B cell (primary cell): ENCODE measurements around the gene PFN3. TPM values are rescaled to one million over a fixed set of nuclear protein-coding genes. Genes with fewer than 3 reads are reported as not detected.

Source experiments
- ATAC-seq: fragments of 200-7000 bp; cut with Tn5 transposase; one replicate; pipeline ENCODE4 v1.10.0; 2021; ENCODE audit warnings: low read depth, mild to moderate bottlenecking, moderate number of reproducible peaks, moderate library complexity
- CTCF ChIA-PET: fragments of 350-600 bp; sonication (Branson Sonifier 250); formaldehyde crosslinking; loops from one replicate; lab custom pipeline; 2021; ENCODE audit warnings: antibody characterized with exemption, inconsistent platforms; lab: Charles Lee
- POLR2A ChIA-PET: fragments of 350-600 bp; sonication (Branson Sonifier 250); formaldehyde crosslinking; loops from one replicate; lab custom pipeline; 2021; ENCODE audit warnings: antibody characterized with exemption; lab: Charles Lee
- DNase-seq: peaks from one replicate; pipeline ENCODE4 v3.0.0; 2013
- H2AFZ ChIP-seq: 2 replicates; pipeline ENCODE4 v1.6.1; 2012; ENCODE audit warnings: mild to moderate bottlenecking, low read depth, low read length; ENCODE audit not compliant: insufficient read depth, poor library complexity, severe bottlenecking
- H3K27ac ChIP-seq, 2 donors: 1 replicate in 1 of 2; 2 replicates in 1 of 2; pipeline ENCODE4 v1.5.1; 2012 to 2013; ENCODE audit warnings: low read length in 2 of 2, mild to moderate bottlenecking in 2 of 2, moderate library complexity in 1 of 2
- H3K27me3 ChIP-seq, 4 experiments: fragments of 200-600 bp in 1 of 4; sonication (generic) in 1 of 4; replicated peaks in 1 of 4; 1 replicate in 2 of 4; 2 replicates in 2 of 4; pipeline versions ENCODE4 v1.6.1 to v1.7.0; 2013 to 2016; ENCODE audit warnings: low read length in 3 of 4, mild to moderate bottlenecking in 2 of 4, mixed read lengths in 1 of 4, moderate library complexity in 1 of 4; ENCODE audit not compliant: insufficient read depth in 4 of 4, control insufficient read depth in 3 of 4; ENCODE audit errors: control extremely low read depth in 1 of 4
- H3K36me3 ChIP-seq, 2 experiments: replicated peaks in 1 of 2; 1 replicate in 1 of 2; 2 replicates in 1 of 2; pipeline versions ENCODE4 v1.6.1 to v1.7.1; 2013; ENCODE audit warnings: low read length in 1 of 2; ENCODE audit not compliant: insufficient read depth in 2 of 2, control insufficient read depth in 1 of 2; ENCODE audit errors: control extremely low read depth in 1 of 2, extremely low read depth in 1 of 2
- H3K4me1 ChIP-seq, 2 donors: fragments of 200-600 bp in 1 of 2; sonication (generic) in 1 of 2; 1 replicate in 1 of 2; 2 replicates in 1 of 2; pipeline versions ENCODE4 v1.5.1 to v1.6.1; 2013 to 2017; ENCODE audit warnings: low read length in 2 of 2; ENCODE audit not compliant: control insufficient read depth in 2 of 2, insufficient read depth in 2 of 2
- H3K4me2 ChIP-seq: replicated peaks from 2 replicates; pipeline ENCODE3; 2012; ENCODE audit warnings: mild to moderate bottlenecking, low read depth, low read length; ENCODE audit not compliant: poor library complexity, severe bottlenecking
- H3K4me3 ChIP-seq, 5 experiments: fragments of 200-600 bp in 1 of 5; sonication (generic) in 1 of 5; 1 replicate in 3 of 5; 2 replicates in 2 of 5; pipeline versions ENCODE4 v1.5.1 to v1.7.0; 2011 to 2016; ENCODE audit warnings: low read length in 4 of 5, mild to moderate bottlenecking in 4 of 5, low read depth in 2 of 5, control low read depth in 1 of 5, moderate library complexity in 1 of 5; ENCODE audit not compliant: insufficient read depth in 1 of 5; ENCODE audit errors: control extremely low read depth in 1 of 5, extremely low read depth in 1 of 5
- H3K79me2 ChIP-seq: fragments of 200-600 bp; sonication (generic); one replicate; pipeline ENCODE4 v1.6.0; 2016; ENCODE audit warnings: low read length; ENCODE audit not compliant: control insufficient read depth, insufficient read depth
- H3K9ac ChIP-seq: fragments of 200-600 bp; sonication (generic); 2 replicates; pipeline ENCODE4 v1.6.1; 2017; ENCODE audit warnings: mild to moderate bottlenecking, low read length, moderate library complexity
- H3K9me3 ChIP-seq, 3 donors: one replicate each; pipeline versions ENCODE4 v1.6.1 to v1.7.1; 2013; ENCODE audit warnings: low read length in 2 of 3; ENCODE audit not compliant: control insufficient read depth in 2 of 3, insufficient read depth in 1 of 3; ENCODE audit errors: control extremely low read depth in 1 of 3
- H4K20me1 ChIP-seq: 2 replicates; pipeline ENCODE4 v1.6.0; 2012; ENCODE audit warnings: mild to moderate bottlenecking, low read length; ENCODE audit not compliant: insufficient read depth, control insufficient read depth, poor library complexity, severe bottlenecking
- H3K27ac Mint-ChIP-seq: one replicate; pipeline ENCODE4 v1.8.0; 2021; ENCODE audit warnings: mixed read lengths
- H3K27me3 Mint-ChIP-seq: one replicate; pipeline ENCODE4 v1.8.0; 2021; ENCODE audit warnings: mixed read lengths
- H3K4me1 Mint-ChIP-seq: one replicate; pipeline ENCODE4 v1.8.0; 2021; ENCODE audit warnings: mixed read lengths
- H3K4me3 Mint-ChIP-seq: one replicate; pipeline ENCODE4 v1.8.0; 2021; ENCODE audit warnings: mixed read lengths
- H3K9me3 Mint-ChIP-seq: one replicate; pipeline ENCODE4 v1.8.0; 2022; ENCODE audit warnings: mixed read lengths; ENCODE audit not compliant: insufficient read depth
- CTCF ChIP-seq: fragments of 200-600 bp; IDR thresholded peaks from one replicate; pipeline ENCODE4 v1.8.0; 2022; ENCODE audit warnings: antibody characterized with exemption, mild to moderate bottlenecking
- EZH2 ChIP-seq: IDR thresholded peaks from 2 replicates; pipeline ENCODE4 v1.6.1; 2012; ENCODE audit warnings: borderline replicate concordance, low read depth, mild to moderate bottlenecking, moderate library complexity, low read length; ENCODE audit not compliant: insufficient read depth, poor library complexity, severe bottlenecking
- WGBS: methylation state at CpG from one replicate; pipeline ENCODE4 v1.1.5; 2013; ENCODE audit warnings: missing lambda C conversion rate; ENCODE audit not compliant: insufficient coverage; 5-methylcytosine and 5-hydroxymethylcytosine counted together
- intact Hi-C: fragments of 100-400 bp; cut with micrococcal nuclease; formaldehyde crosslinking; loops from one replicate; pipeline ENCODE4 v1.10.0; 2022
- polyA plus RNA-seq: library from polyadenylated mRNA; depleted of rRNA; stranded (reverse); fragments of >200 nt; gene quantifications from 2 replicates; pipeline ENCODE4 v1.2.3, GENCODE V29; 2012
- total RNA-seq, 2 donors: library from RNA; stranded (reverse); fragments of 120-200 nt in 1 of 2; gene quantifications; 1 replicate in 1 of 2; 2 replicates in 1 of 2; pipeline versions ENCODE4 v1.2.3 to v1.2.4, GENCODE V29; 2013 to 2022

The PFN3 gene
- total and polyA plus RNA-seq, 2 donors (not counting 1 experiment from before 2014, with no cell fraction given), result not detected

- peak overlapping the region; percentile 15 for H3K9ac ChIP-seq
- peak overlapping the region; percentile 90 for H3K4me2 ChIP-seq
- H4K20me1 ChIP-seq, result peaks cover 82% of the 10 kb centered on the region
- H2AFZ ChIP-seq, result no peak overlapping the region
- peak overlapping the region in 2 of 5 experiments; percentile 21 to 35 for H3K4me3 ChIP-seq
- H3K27ac ChIP-seq, result peak overlapping the region; percentile 92 to 96
- H3K4me1 ChIP-seq, result peaks cover 63 to 83% of the 10 kb centered on the region in 2 donors
- ATAC-seq (no peak), DNase-seq (no peak)
- CTCF ChIA-PET, result interaction anchor here (0.6 to 12.4 kb wide), 11 partner anchors 8 to 686 kb away, joined by 3 to 152 read pairs (median 5); partner anchors contain the start of gene PRR7
- H3K9me3 ChIP-seq, result no peaks in the 10 kb centered on the region
- 2% methylated on average over 7 of the region's 7 CpGs for WGBS
- peaks cover 73% of the 10 kb centered on the region for H3K79me2 ChIP-seq
- Mint-ChIP-seq H3K4me1 (peaks cover 70% of the 10 kb centered on the region), H3K27me3 (no peaks in the 10 kb centered on the region), H3K4me3 (peak overlapping the region; percentile 94), H3K9me3 (no peaks in the 10 kb centered on the region), H3K27ac (peak overlapping the region; percentile 97)
- peaks cover 0 to 72% of the 10 kb centered on the region in 2 experiments for H3K36me3 ChIP-seq
- TF ChIP-seq CTCF (no peak), EZH2 (no peak)
- intact Hi-C loops, result loop anchor here (1.0 kb wide), 2 partner anchors 23 to 27 kb away; no protein-coding TSS in a partner anchor
- no peaks in the 10 kb centered on the region for H3K27me3 ChIP-seq
- POLR2A ChIA-PET, result interaction anchor here (1.2 to 6.8 kb wide), 9 partner anchors 14 to 895 kb away, joined by 3 to 103 read pairs (median 5); partner anchors contain the start of genes LMAN2, PDLIM7 and PRR7
These were observed 30.5 kb upstream of the PFN3 start for GRCh38 chr5:177430972-177431316.
